IMR-90 (cell line): ENCODE measurements around the gene NMBR. TPM values are rescaled to one million over a fixed set of nuclear protein-coding genes. Genes with fewer than 3 reads are reported as not detected.

Experiments used
- ATAC-seq: fragments of 200-7000 bp; cut with Tn5 transposase; 2 replicates; pipeline ENCODE4 v1.9.1; 2020; ENCODE audit warnings: low read depth, mild to moderate bottlenecking, moderate library complexity
- BruUV-seq: library from RNA; stranded (reverse); fragments of 400-500 nt; replicated peaks from 2 replicates; lab custom pipeline; 2021; lab: Mats Ljungman, UMichigan
- CTCF ChIA-PET: fragments of 300-600 bp; formaldehyde crosslinking; extraction: SDS; loops from one replicate; lab custom pipeline; 2021; ENCODE audit warnings: antibody characterized with exemption; lab: Yijun Ruan, JAX
- POLR2A ChIA-PET: fragments of 300-600 bp; sonication (Branson Sonifier 250); formaldehyde crosslinking; loops from one replicate; lab custom pipeline; 2022; ENCODE audit warnings: antibody characterized with exemption; ENCODE audit not compliant: unreplicated experiment; lab: Charles Lee
- DNase-seq: peaks from one replicate; pipeline ENCODE4 v3.0.0; 2013
- H2AFZ ChIP-seq: replicated peaks from 2 replicates; pipeline ENCODE3; 2013; ENCODE audit warnings: low read length, mild to moderate bottlenecking; ENCODE audit not compliant: poor library complexity
- H2AK5ac ChIP-seq: 2 replicates; pipeline ENCODE4 v1.6.1; 2013; ENCODE audit warnings: low read depth, low read length, inconsistent platforms
- H2AK9ac ChIP-seq: replicated peaks from 2 replicates; pipeline ENCODE3; 2013; ENCODE audit warnings: mild to moderate bottlenecking, low read depth, low read length, moderate library complexity; ENCODE audit not compliant: poor library complexity
- H2BK120ac ChIP-seq: 2 replicates; pipeline ENCODE4 v1.6.1; 2013; ENCODE audit warnings: low read depth, low read length, inconsistent platforms
- H2BK15ac ChIP-seq: 3 replicates; pipeline ENCODE4 v1.6.1; 2013; ENCODE audit warnings: low read depth, low read length, inconsistent platforms
- H2BK20ac ChIP-seq: 2 replicates; pipeline ENCODE4 v1.6.1; 2013; ENCODE audit warnings: low read depth, mild to moderate bottlenecking, inconsistent platforms, low read length, moderate library complexity
- H2BK5ac ChIP-seq: 2 replicates; pipeline ENCODE4 v1.6.1; 2013; ENCODE audit warnings: mild to moderate bottlenecking, low read depth, low read length, inconsistent platforms; ENCODE audit not compliant: poor library complexity, severe bottlenecking
- H3K14ac ChIP-seq: replicated peaks from 2 replicates; pipeline ENCODE4 v1.6.1; 2013; ENCODE audit warnings: low read depth, low read length, inconsistent platforms
- H3K18ac ChIP-seq: 2 replicates; pipeline ENCODE4 v1.6.1; 2013; ENCODE audit warnings: low read depth, low read length, control low read depth
- H3K23ac ChIP-seq: 2 replicates; pipeline ENCODE4 v1.6.1; 2013; ENCODE audit warnings: low read depth, low read length, inconsistent platforms
- H3K27ac ChIP-seq: 2 replicates; pipeline ENCODE4 v1.5.1; 2013; ENCODE audit warnings: mild to moderate bottlenecking, control low read depth, low read length; ENCODE audit not compliant: insufficient read depth
- H3K27me3 ChIP-seq: 2 replicates; pipeline ENCODE4 v1.6.1; 2013; ENCODE audit warnings: low read length; ENCODE audit not compliant: control insufficient read depth, insufficient read depth
- H3K36me3 ChIP-seq: 2 replicates; pipeline ENCODE4 v1.6.1; 2013; ENCODE audit warnings: low read length, mixed read lengths; ENCODE audit not compliant: control insufficient read depth, insufficient read depth
- H3K4ac ChIP-seq: 2 replicates; pipeline ENCODE4 v1.6.1; 2013; ENCODE audit warnings: low read depth, low read length, inconsistent platforms
- H3K4me1 ChIP-seq: 2 replicates; pipeline ENCODE4 v1.6.1; 2013; ENCODE audit warnings: low read length, mixed read lengths; ENCODE audit not compliant: control insufficient read depth, insufficient read depth
- H3K4me2 ChIP-seq: 2 replicates; pipeline ENCODE4 v1.6.1; 2013; ENCODE audit warnings: low read depth, mild to moderate bottlenecking, control low read depth, low read length, moderate library complexity
- H3K4me3 ChIP-seq: 2 replicates; pipeline ENCODE4 v1.5.1; 2013; ENCODE audit warnings: low read depth, mild to moderate bottlenecking, control low read depth, low read length, moderate library complexity; ENCODE audit not compliant: insufficient read depth
- H3K56ac ChIP-seq: 2 replicates; pipeline ENCODE4 v1.6.1; 2013; ENCODE audit warnings: low read length, inconsistent platforms; ENCODE audit not compliant: insufficient read depth; ENCODE audit errors: extremely low read depth
- H3K79me1 ChIP-seq, 2 experiments: 2 replicates each; pipeline ENCODE4 v1.6.1; 2013; ENCODE audit warnings: low read length in 2 of 2, inconsistent platforms in 1 of 2, low read depth in 1 of 2
- H3K9ac ChIP-seq: 2 replicates; pipeline ENCODE4 v1.6.1; 2013; ENCODE audit warnings: low read depth, low read length, control low read depth
- H3K9me1 ChIP-seq: 2 replicates; pipeline ENCODE4 v1.6.1; 2013; ENCODE audit warnings: low read length, inconsistent platforms; ENCODE audit not compliant: insufficient read depth
- H3K9me3 ChIP-seq: 2 replicates; pipeline ENCODE4 v1.6.1; 2013; ENCODE audit warnings: low read length; ENCODE audit not compliant: control insufficient read depth, insufficient read depth
- H4K20me1 ChIP-seq: 2 replicates; pipeline ENCODE4 v1.6.1; 2013; ENCODE audit warnings: low read length, inconsistent platforms; ENCODE audit not compliant: insufficient read depth
- H4K5ac ChIP-seq: 2 replicates; pipeline ENCODE4 v1.6.1; 2013; ENCODE audit warnings: mild to moderate bottlenecking, low read depth, low read length, control low read depth
- H4K8ac ChIP-seq, 2 experiments: 2 replicates each; pipeline ENCODE4 v1.6.1; 2013; ENCODE audit warnings: low read depth in 2 of 2, low read length in 2 of 2, control low read depth in 1 of 2, inconsistent platforms in 1 of 2
- H4K91ac ChIP-seq: 2 replicates; pipeline ENCODE4 v1.6.1; 2013; ENCODE audit warnings: low read depth, low read length, inconsistent platforms; ENCODE audit not compliant: insufficient read depth
- BHLHE40 ChIP-seq: fragments of 150-350 bp; IDR thresholded peaks from 2 replicates; pipeline ENCODE4 v1.6.1; 2016; ENCODE audit warnings: mild to moderate bottlenecking, low read depth, low read length
- CEBPB ChIP-seq: IDR thresholded peaks from 2 replicates; pipeline ENCODE4 v1.6.1; 2012; ENCODE audit warnings: low read depth, low read length, improper control_type of control experiment
- ELK1 ChIP-seq: fragments of 150-350 bp; IDR thresholded peaks from 2 replicates; pipeline ENCODE4 v1.6.1; 2016; ENCODE audit warnings: low read depth, mild to moderate bottlenecking, low read length, moderate library complexity, borderline replicate concordance
- FOS ChIP-seq: fragments of 150-350 bp; IDR thresholded peaks from 2 replicates; pipeline ENCODE4 v1.6.1; 2016; ENCODE audit warnings: low read depth, low read length
- MAFK ChIP-seq: IDR thresholded peaks from 2 replicates; pipeline ENCODE4 v1.6.1; 2012; ENCODE audit warnings: low read depth, low read length, improper control_type of control experiment
- MAZ ChIP-seq: IDR thresholded peaks from 2 replicates; pipeline ENCODE4 v1.6.1; 2012; ENCODE audit warnings: low read depth, mild to moderate bottlenecking, low read length, improper control_type of control experiment, moderate library complexity, borderline replicate concordance
- MXI1 ChIP-seq: IDR thresholded peaks from 2 replicates; pipeline ENCODE4 v1.6.1; 2012; ENCODE audit warnings: low read depth, mild to moderate bottlenecking, low read length, moderate library complexity, borderline replicate concordance
- POLR2A ChIP-seq: IDR thresholded peaks from 2 replicates; pipeline ENCODE4 v1.6.1; 2012; ENCODE audit warnings: mild to moderate bottlenecking, low read depth, low read length
- RAD21 ChIP-seq: IDR thresholded peaks from 2 replicates; pipeline ENCODE4 v1.6.1; 2012; ENCODE audit warnings: low read length, improper control_type of control experiment
- RCOR1 ChIP-seq: IDR thresholded peaks from 2 replicates; pipeline ENCODE4 v1.6.1; 2012; ENCODE audit warnings: mild to moderate bottlenecking, low read length, improper control_type of control experiment; ENCODE audit not compliant: insufficient replicate concordance
- RFX5 ChIP-seq: IDR thresholded peaks from 2 replicates; pipeline ENCODE4 v1.8.0; 2012; ENCODE audit warnings: low read depth, mild to moderate bottlenecking, low read length, moderate library complexity
- USF2 ChIP-seq: fragments of 150-350 bp; IDR thresholded peaks from 2 replicates; pipeline ENCODE4 v1.6.1; 2017; ENCODE audit warnings: mild to moderate bottlenecking, antibody characterized with exemption, low read length, low read depth
- WGBS, 2 experiments: methylation state at CpG; one replicate each; pipeline versions ENCODE4 v1.1.5 to v1.1.7; 2013; ENCODE audit warnings: missing lambda C conversion rate in 2 of 2; ENCODE audit not compliant: insufficient read length in 1 of 2; ENCODE audit errors: extremely low coverage in 2 of 2; 5-methylcytosine and 5-hydroxymethylcytosine counted together
- dilution Hi-C: fragments of 300-500 bp; cut with HindIII; formaldehyde crosslinking; loops from one replicate; pipeline ENCODE4 v1.14.3; 2018; ENCODE audit warnings: low sequenced_read_pairs; ENCODE audit not compliant: unreplicated experiment
- in situ Hi-C: fragments of 300-500 bp; cut with MboI; formaldehyde crosslinking; loops from 3 replicates; pipeline ENCODE4 v1.14.3; 2019; ENCODE audit warnings: low sequenced_read_pairs, inconsistent platforms, mixed read lengths
- intact Hi-C: fragments of 100-400 bp; cut with micrococcal nuclease; formaldehyde crosslinking; loops from 2 replicates; pipeline ENCODE4 v1.10.0; 2022
- polyA plus RNA-seq, 3 experiments: library from polyadenylated mRNA; depleted of rRNA; stranded (reverse); fragments of >200 nt; gene quantifications; 2 replicates each; pipeline ENCODE4 v1.2.3, GENCODE V29; 2012; ENCODE audit warnings: low replicate concordance in 1 of 3
- total RNA-seq: library from RNA; depleted of rRNA; stranded (reverse); fragments of >200 nt; gene quantifications from 2 replicates; pipeline ENCODE4 v1.2.3, GENCODE V29; 2012

The NMBR gene
- total and polyA plus RNA-seq, 2 of the 4 experiments (the other 2 are of a cell fraction) = not detected

- Histone ChIP-seq H3K36me3 (peaks cover 3% of the 10 kb centered on the region; the same call in 1 of the 2 replicates), H3K4me3 (no peak overlapping the region), H2BK120ac (no peak overlapping the region), H3K4me2 (no peak overlapping the region), H3K79me1 (peaks cover 5 to 12% of the 10 kb centered on the region in 2 experiments; a peak in 2 of 4 replicates), H3K18ac (no peak overlapping the region), H2AFZ (no peak overlapping the region), H2AK9ac (no peak overlapping the region), H3K27ac (no peak overlapping the region), H3K9ac (no peak overlapping the region), H3K4ac (no peak overlapping the region), H3K9me1 (no peaks in the 10 kb centered on the region), H4K20me1 (no peaks in the 10 kb centered on the region), H2BK5ac (no peak overlapping the region), H4K5ac (no peak overlapping the region), H3K23ac (no peak overlapping the region), H4K8ac (no peak overlapping the region), H3K9me3 (no peaks in the 10 kb centered on the region), H3K14ac (no peak overlapping the region), H4K91ac (no peak overlapping the region), H3K27me3 (no peaks in the 10 kb centered on the region), H2BK15ac (no peak overlapping the region), H3K56ac (no peak overlapping the region), H2AK5ac (no peak overlapping the region), H2BK20ac (no peak overlapping the region), H3K4me1 (peaks cover 2% of the 10 kb centered on the region; the same call in 1 of the 2 replicates)
- ChIA-PET CTCF (no interaction called here), POLR2A (no interaction called here)
- intact Hi-C loops (no loop called here), dilution Hi-C loops (no loop called here), in situ Hi-C loops (no loop called here)
- TF ChIP-seq BHLHE40 (no peak), MXI1 (no peak), ELK1 (no peak), MAZ (no peak), CEBPB (no peak), MAFK (no peak), POLR2A (no peak), USF2 (no peak), FOS (no peak), RCOR1 (no peak), RFX5 (no peak), RAD21 (no peak)
- no peak for DNase-seq
- ATAC-seq = no peak
- no CpG with 5 or more reads among the region's 1 CpG for WGBS, 2 experiments
- BruUV-seq = no TSS peak
Measured at GRCh38 chr6:142185641-142186040, 38.7 kb upstream of the NMBR start.
